ENCODE results near the gene TXNDC11.

The TXNDC11 gene

GRCh38 chr16:11717811-11718210 is 24.8 kb downstream of the TXNDC11 start:
- DNase-seq, result no peak

GRCh38 chr16:11716336-11716735 is 26.3 kb downstream of the TXNDC11 start:
- no peak for DNase-seq

GRCh38 chr16:11715246-11715947 is 27.3 kb downstream of the TXNDC11 start:
- no peak for DNase-seq

GRCh38 chr16:11712122-11712521 is 30.5 kb downstream of the TXNDC11 start:
- DNase-seq, result no peak

- DNase-seq, result no peak
Observed at GRCh38 chr16:11711662-11712061, 31.0 kb downstream of the TXNDC11 start.

- DNase-seq, result no peak
Observed at GRCh38 chr16:11708421-11708820, 34.2 kb downstream of the TXNDC11 start.

GRCh38 chr16:11707679-11708197 is 34.9 kb downstream of the TXNDC11 start:
- DNase-seq, result no peak

GRCh38 chr16:11706180-11706742 is 36.4 kb downstream of the TXNDC11 start:
- DNase-seq, result no peak

GRCh38 chr16:11705311-11706025 is 37.2 kb downstream of the TXNDC11 start:
- DNase-seq, result no peak

GRCh38 chr16:11700264-11701029 is 42.2 kb downstream of the TXNDC11 start:
- DNase-seq, result no peak

- DNase-seq, result no peak
Observed at GRCh38 chr16:11699234-11699894, 43.3 kb downstream of the TXNDC11 start.

GRCh38 chr16:11698271-11698689 is 44.4 kb downstream of the TXNDC11 start:
- DNase-seq, result peak in 1 of 2 donors; percentile 30

- DNase-seq, result no peak
Observed at GRCh38 chr16:11697319-11697718, 45.3 kb downstream of the TXNDC11 start.

GRCh38 chr16:11696266-11697012 is 46.2 kb downstream of the TXNDC11 start:
- DNase-seq, result no peak

- no peak for DNase-seq
Observed at GRCh38 chr16:11692651-11693050, 50.0 kb downstream of the TXNDC11 start.

- DNase-seq, result no peak
Observed at GRCh38 chr16:11692171-11692570, 50.5 kb downstream of the TXNDC11 start.

- no peak for DNase-seq
Observed at GRCh38 chr16:11691771-11692170, 50.9 kb downstream of the TXNDC11 start.

GRCh38 chr16:11691235-11691634 is 51.4 kb downstream of the TXNDC11 start:
- no peak for DNase-seq

- peak in 1 of 2 donors; percentile 42 for DNase-seq
Observed at GRCh38 chr16:11689031-11689840, 53.4 kb downstream of the TXNDC11 start.

GRCh38 chr16:11688520-11688886 is 54.2 kb downstream of the TXNDC11 start:
- DNase-seq, result no peak

Measured in CD4-positive, alpha-beta T cell treated with Interferon alpha-2 for 1 hour (primary cell).